ENCODE measurements around the gene CNTN1. TPM values are rescaled to one million over a fixed set of nuclear protein-coding genes. Genes with fewer than 3 reads are reported as not detected.

Gene CNTN1
- total and polyA plus RNA-seq, 3 donors from 2014 or later, result 12.0 to 24.1 (median 21.7) TPM

GRCh38 chr12:40945772-40946171 lies 253.5 kb downstream of the CNTN1 start:
- H3K27me3 ChIP-seq, result no peaks in the 10 kb centered on the region
- H3K4me1 ChIP-seq, result no peaks in the 10 kb centered on the region
- intact Hi-C loops (cut with DNase I; ENCODE audit: low total_unique reads), result no loop called here
- no peak overlapping the region for H3K27ac ChIP-seq
- H3K36me3 ChIP-seq (ENCODE audit: low read depth, missing control alignments), result no peaks in the 10 kb centered on the region
- no peaks in the 10 kb centered on the region for H3K9me3 ChIP-seq
- 82 to 87% methylated on average over 2 of the region's 2 CpGs for WGBS, 2 donors
- no peak for DNase-seq
- H3K4me3 ChIP-seq, result no peak overlapping the region
- TF ChIP-seq CTCF (IDR thresholded peaks at IDR 0.05) (no peak), POLR2A (IDR thresholded peaks at IDR 0.05) (no peak)

DNA sequence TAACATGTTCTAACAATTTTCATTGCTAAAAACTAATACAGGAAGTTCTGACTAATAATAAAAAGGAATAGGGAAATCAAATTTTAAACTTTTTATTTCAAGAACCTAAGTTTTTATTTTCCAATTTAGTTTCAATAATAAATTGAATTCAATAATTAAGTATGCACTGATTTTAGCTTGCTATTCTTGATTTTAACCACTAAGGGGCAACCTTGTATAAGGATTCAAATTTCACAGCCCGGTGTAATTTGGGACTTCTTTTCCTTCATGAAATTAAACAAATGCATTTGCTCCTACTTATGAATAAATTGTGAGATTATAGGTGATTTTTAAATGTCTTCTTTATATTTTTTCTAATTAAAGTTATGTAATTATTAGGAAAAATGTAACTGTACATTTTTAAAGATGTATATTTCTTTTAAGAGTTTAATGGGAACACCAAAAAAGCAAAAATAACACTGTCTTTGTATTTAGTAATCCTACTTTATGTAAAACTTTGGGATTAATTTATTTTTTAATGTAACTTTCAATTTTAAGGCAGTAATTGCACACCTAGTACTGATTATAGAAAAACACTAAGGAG lies 254.5 kb downstream of the CNTN1 start:
- no peak overlapping the region for H3K4me3 ChIP-seq
- no peaks in the 10 kb centered on the region for H3K4me1 ChIP-seq
- TF ChIP-seq POLR2A (IDR thresholded peaks at IDR 0.05), result no peak
- peak; percentile 45 to 71 (median 60) for TF ChIP-seq CTCF (IDR thresholded peaks at IDR 0.05)
- no peaks in the 10 kb centered on the region for H3K36me3 ChIP-seq (ENCODE audit: low read depth, missing control alignments)
- H3K27ac ChIP-seq, result no peak overlapping the region
- H3K27me3 ChIP-seq, result no peaks in the 10 kb centered on the region
- no peak for DNase-seq
- H3K9me3 ChIP-seq, result no peaks in the 10 kb centered on the region
- intact Hi-C loops (cut with DNase I; ENCODE audit: low total_unique reads), result no loop called here
- 19 to 24% methylated on average over 1 of the region's 1 CpG for WGBS, 2 donors

- Histone ChIP-seq H3K4me1 (no peaks in the 10 kb centered on the region), H3K27me3 (no peaks in the 10 kb centered on the region), H3K36me3 (ENCODE audit: low read depth, missing control alignments) (no peaks in the 10 kb centered on the region), H3K9me3 (no peaks in the 10 kb centered on the region), H3K4me3 (no peak overlapping the region), H3K27ac (no peak overlapping the region)
- intact Hi-C loops (cut with DNase I; ENCODE audit: low total_unique reads), result no loop called here
- 79 to 84% methylated on average over 2 of the region's 2 CpGs for WGBS, 2 donors
- DNase-seq, result no peak
- no peak for TF ChIP-seq POLR2A (IDR thresholded peaks at IDR 0.05)
- no peak for TF ChIP-seq CTCF (IDR thresholded peaks at IDR 0.05)
Observed at GRCh38 chr12:40947797-40948196, 255.6 kb downstream of the CNTN1 start.

- H3K27me3 ChIP-seq, result no peaks in the 10 kb centered on the region
- no peak for DNase-seq
Observed at GRCh38 chr12:40953076-40953475, 260.8 kb downstream of the CNTN1 start.

More at GRCh38 chr12:40953076-40953475, 260.8 kb downstream of the CNTN1 start:
- H3K4me1 ChIP-seq, result no peaks in the 10 kb centered on the region
- intact Hi-C loops (cut with DNase I; ENCODE audit: low total_unique reads), result no loop called here
- no peak overlapping the region for H3K4me3 ChIP-seq
- H3K27ac ChIP-seq, result no peak overlapping the region
- WGBS, 2 donors, result 82 to 84% methylated on average over 2 of the region's 2 CpGs
- TF ChIP-seq CTCF (IDR thresholded peaks at IDR 0.05) (no peak), POLR2A (IDR thresholded peaks at IDR 0.05) (no peak)
- H3K9me3 ChIP-seq, result no peaks in the 10 kb centered on the region
- no peaks in the 10 kb centered on the region for H3K36me3 ChIP-seq (ENCODE audit: low read depth, missing control alignments)

All from testis (tissue), 3 donors.